Measurements from ENCODE around the gene HSH2D. TPM values are rescaled to one million over a fixed set of nuclear protein-coding genes. Genes with fewer than 3 reads are reported as not detected.
A peak's percentile ranks its signal among the peaks of the same experiment; 100 is the strongest.

Gene HSH2D, protein sequence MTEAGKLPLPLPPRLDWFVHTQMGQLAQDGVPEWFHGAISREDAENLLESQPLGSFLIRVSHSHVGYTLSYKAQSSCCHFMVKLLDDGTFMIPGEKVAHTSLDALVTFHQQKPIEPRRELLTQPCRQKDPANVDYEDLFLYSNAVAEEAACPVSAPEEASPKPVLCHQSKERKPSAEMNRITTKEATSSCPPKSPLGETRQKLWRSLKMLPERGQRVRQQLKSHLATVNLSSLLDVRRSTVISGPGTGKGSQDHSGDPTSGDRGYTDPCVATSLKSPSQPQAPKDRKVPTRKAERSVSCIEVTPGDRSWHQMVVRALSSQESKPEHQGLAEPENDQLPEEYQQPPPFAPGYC
- total RNA-seq, result under 1 TPM; 0.66 to 0.68 TPM
- polyA plus RNA-seq (2013, experiment 1 of 2), result 0.14 TPM
- polyA plus RNA-seq (2013, experiment 2 of 2), result not detected
- long read RNA-seq, experiment 1, partial matches to known transcripts, result 0 of 1 reads
- long read RNA-seq, experiment 1, other reads (novel, unspliced or antisense), result 0 of 1 reads
- long read RNA-seq, experiment 2, result 0 reads
- long read RNA-seq, experiment 3, partial matches to known transcripts, result 0 of 3 reads
- long read RNA-seq, experiment 3, other reads (novel, unspliced or antisense), result 3 of 3 reads
- long read RNA-seq, experiment 4, partial matches to known transcripts, result 0 of 1 reads
- long read RNA-seq, experiment 4, other reads (novel, unspliced or antisense), result 1 of 1 reads

DNA sequence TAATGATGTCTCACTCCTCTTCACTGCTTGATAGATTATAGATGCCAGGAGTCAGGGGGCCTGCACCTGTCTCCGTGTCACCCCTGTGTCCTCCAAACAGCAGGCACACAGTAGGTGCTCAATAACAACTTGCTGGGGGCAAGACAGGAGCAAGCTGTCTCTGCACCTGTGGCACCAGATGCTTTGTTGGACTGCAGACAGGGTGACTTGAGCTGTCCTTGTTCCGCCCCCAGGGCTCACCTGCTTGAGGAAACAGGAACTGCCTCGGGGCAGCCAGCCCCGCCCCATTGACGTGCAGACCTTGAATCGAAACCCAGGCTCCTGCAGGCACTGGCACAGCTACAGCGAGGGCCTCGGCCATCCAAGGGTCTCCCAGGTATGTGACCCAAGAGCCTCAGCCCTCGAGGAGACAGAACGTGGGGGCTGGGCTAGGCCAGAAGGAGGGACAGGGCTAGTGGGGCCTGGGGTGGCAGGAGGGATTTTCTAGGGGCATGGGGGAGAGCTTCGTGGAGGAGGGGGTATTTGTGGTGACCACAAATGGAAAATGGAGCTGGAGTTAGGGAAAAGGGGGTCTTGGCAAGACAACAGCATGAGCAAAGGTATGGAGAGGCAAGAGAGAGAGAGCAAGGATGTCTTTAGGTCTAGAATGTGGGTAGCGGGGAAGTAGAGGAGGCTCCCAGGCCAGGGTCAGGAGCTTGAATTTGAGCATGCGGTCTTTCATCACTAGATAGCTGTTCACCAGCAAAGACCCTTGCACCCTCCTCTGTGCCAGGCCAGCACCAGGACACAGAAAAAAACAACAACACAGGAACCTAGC, at the start of gene HSH2D:
Gene HSH2D, plus strand, starts transcription at position 287 of the 817 bp plus-strand sequence. CDS start 5,066 bp downstream, outside the sequence.
- Histone ChIP-seq H3K27ac (ENCODE audit: low read depth, low read length) (no peak within 1 kb of the TSS), H3K4me3 (ENCODE audit: low read length) (no peak within 1 kb of the TSS), H3K4me1 (ENCODE audit: control insufficient read depth, insufficient read depth, low read length) (no peaks in the 10 kb centered on the region), H3K9ac (ENCODE audit: extremely low read depth, low read length, poor library complexity, severe bottlenecking) (no peak within 1 kb of the TSS), H3K27me3 (ENCODE audit: control insufficient read depth, insufficient read depth, low read length, poor library complexity, severe bottlenecking) (no peaks in the 10 kb centered on the region), H3K36me3 (ENCODE audit: control insufficient read depth, insufficient read depth, low read length) (no peaks in the 10 kb centered on the region), H3K9me3 (ENCODE audit: control insufficient read depth, low read length) (no peaks in the 10 kb centered on the region)
- TF ChIP-seq, protein P1, sequence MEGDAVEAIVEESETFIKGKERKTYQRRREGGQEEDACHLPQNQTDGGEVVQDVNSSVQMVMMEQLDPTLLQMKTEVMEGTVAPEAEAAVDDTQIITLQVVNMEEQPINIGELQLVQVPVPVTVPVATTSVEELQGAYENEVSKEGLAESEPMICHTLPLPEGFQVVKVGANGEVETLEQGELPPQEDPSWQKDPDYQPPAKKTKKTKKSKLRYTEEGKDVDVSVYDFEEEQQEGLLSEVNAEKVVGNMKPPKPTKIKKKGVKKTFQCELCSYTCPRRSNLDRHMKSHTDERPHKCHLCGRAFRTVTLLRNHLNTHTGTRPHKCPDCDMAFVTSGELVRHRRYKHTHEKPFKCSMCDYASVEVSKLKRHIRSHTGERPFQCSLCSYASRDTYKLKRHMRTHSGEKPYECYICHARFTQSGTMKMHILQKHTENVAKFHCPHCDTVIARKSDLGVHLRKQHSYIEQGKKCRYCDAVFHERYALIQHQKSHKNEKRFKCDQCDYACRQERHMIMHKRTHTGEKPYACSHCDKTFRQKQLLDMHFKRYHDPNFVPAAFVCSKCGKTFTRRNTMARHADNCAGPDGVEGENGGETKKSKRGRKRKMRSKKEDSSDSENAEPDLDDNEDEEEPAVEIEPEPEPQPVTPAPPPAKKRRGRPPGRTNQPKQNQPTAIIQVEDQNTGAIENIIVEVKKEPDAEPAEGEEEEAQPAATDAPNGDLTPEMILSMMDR (conservative IDR thresholded peaks at IDR 0.05), result no peak
- H3K4me3 Mint-ChIP-seq, result peak within 1 kb of the TSS; percentile 25
- H3K27ac Mint-ChIP-seq, result peak within 1 kb of the TSS; percentile 78
- H3K4me1 Mint-ChIP-seq, result peaks cover 2% of the 10 kb centered on the region
- peak; percentile 87 for DNase-seq
- WGBS, 2 experiments (ENCODE audit: insufficient coverage in 1 of 2, insufficient read length in 1 of 2), result 68 to 72% methylated on average over 7 to 13 of the region's 13 CpGs
- H3K36me3 Mint-ChIP-seq (ENCODE audit: low read depth), result no peaks in the 10 kb centered on the region
- no peaks in the 10 kb centered on the region for H3K9me3 Mint-ChIP-seq
- peaks cover 5% of the 10 kb centered on the region for H3K27me3 Mint-ChIP-seq (ENCODE audit: insufficient read depth)

DNA sequence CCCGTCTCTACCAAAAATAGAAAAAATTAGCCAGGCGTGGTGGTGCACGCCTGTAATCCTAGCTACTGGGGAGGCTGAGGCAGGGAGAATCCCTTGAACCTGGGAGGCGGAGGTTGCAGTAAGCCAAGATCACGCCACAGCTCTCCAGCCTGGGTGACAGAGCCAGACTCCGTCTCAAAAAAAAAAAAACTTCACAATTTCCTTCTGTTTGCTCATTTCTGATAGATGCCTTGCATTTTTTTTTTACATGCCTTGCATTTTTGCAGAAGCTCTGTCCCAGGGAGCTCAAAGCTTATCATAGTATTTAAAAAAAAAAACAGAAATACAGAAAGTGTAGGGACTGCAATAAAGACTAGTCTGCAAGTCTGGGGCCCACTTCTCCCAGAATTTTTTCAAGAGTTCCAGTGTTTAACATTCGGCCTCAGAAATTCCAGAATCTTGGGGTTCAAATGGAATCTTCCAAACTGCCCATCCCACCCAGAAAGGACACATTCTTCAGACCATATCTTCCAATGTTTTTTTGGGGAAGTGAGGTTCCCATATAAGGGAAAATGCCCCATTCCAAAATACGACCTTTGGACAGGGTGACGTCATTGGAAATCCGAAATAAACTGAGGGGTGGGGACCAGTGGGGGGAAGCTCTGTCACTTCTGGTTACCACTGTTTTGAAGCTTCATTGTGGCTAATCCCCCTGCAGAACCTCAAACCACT, 49.0 kb upstream of the HSH2D start:
- Histone ChIP-seq H3K4me1 (ENCODE audit: control insufficient read depth, insufficient read depth, low read length) (no peaks in the 10 kb centered on the region), H3K9ac (ENCODE audit: extremely low read depth, low read length, poor library complexity, severe bottlenecking) (no peak overlapping the region), H3K36me3 (ENCODE audit: control insufficient read depth, insufficient read depth, low read length) (peaks cover 97% of the 10 kb centered on the region), H3K27me3 (ENCODE audit: control insufficient read depth, insufficient read depth, low read length, poor library complexity, severe bottlenecking) (no peaks in the 10 kb centered on the region), H3K4me3 (ENCODE audit: low read length) (no peak overlapping the region), H3K9me3 (ENCODE audit: control insufficient read depth, low read length) (no peaks in the 10 kb centered on the region), H3K27ac (ENCODE audit: low read depth, low read length) (no peak overlapping the region)
- TF ChIP-seq, protein P1 (conservative IDR thresholded peaks at IDR 0.05), result no peak
- H3K4me1 Mint-ChIP-seq, result peaks cover 4% of the 10 kb centered on the region
- 86 to 88% methylated on average over 7 to 10 of the region's 10 CpGs for WGBS, 2 experiments (ENCODE audit: insufficient coverage in 1 of 2, insufficient read length in 1 of 2)
- H3K27me3 Mint-ChIP-seq (ENCODE audit: insufficient read depth), result no peaks in the 10 kb centered on the region
- DNase-seq, result no peak
- H3K9me3 Mint-ChIP-seq, result no peaks in the 10 kb centered on the region
- no peak overlapping the region for H3K4me3 Mint-ChIP-seq
- H3K36me3 Mint-ChIP-seq (ENCODE audit: low read depth), result peaks cover 87% of the 10 kb centered on the region
- H3K27ac Mint-ChIP-seq, result no peak overlapping the region

Measured in endodermal cell (in vitro differentiated cells).